ENCODE results near the gene TYK2. TPM values are rescaled to one million over a fixed set of nuclear protein-coding genes. Genes with fewer than 3 reads are reported as not detected.

Gene TYK2
- total RNA-seq, 2 donors from 2014 or later, result 76.3 to 148 TPM

DNA sequence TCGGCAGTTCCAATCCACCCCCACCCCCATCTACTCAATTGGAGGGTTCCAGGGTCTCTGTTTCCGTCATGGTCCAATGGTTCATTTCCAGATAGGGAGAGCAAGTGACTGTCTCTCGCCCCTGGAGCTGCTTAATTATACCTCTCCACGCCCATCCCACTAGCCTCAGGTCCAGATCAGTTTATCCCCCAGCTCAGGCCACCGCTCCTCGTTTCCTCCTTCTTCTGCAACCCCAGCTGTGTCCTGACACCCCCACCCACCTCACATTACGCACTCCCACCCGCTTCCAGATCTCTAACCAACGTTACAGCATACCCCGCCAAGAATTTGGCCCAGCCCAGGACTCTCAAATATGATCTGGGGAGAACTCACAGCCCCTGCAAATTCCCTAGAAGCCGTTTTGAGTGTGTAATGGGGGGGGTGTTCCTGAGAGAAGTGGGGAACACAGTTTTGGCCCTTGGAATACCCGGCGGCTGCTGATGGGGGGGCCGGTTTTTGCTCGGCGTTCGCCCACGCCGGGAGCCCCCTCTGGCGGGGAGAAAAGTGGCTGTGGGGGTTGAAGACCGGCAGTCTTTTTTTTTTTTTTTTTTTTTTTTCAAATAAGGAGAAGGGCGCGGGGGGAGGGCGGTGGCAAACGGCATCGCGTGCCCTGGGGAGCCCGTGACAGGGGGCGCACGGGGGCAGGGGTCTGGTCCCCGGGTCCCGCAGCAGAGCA, 38.3 kb upstream of the TYK2 start:
- Histone ChIP-seq H3K9me3 (no peaks in the 10 kb centered on the region), H3K4me1 (peaks cover 7% of the 10 kb centered on the region), H3K9ac (ENCODE audit: low read depth in 2 of 2, low read length in 2 of 2) (no peak overlapping the region), H3K27me3 (peaks cover 58% of the 10 kb centered on the region), H3K27ac (no peak overlapping the region), H3K36me3 (no peaks in the 10 kb centered on the region), H3K4me3 (no peak overlapping the region)
- intact Hi-C loops (cut with DNase I), result no loop called here
- DNase-seq, result no peak
- TF ChIP-seq, protein P1, sequence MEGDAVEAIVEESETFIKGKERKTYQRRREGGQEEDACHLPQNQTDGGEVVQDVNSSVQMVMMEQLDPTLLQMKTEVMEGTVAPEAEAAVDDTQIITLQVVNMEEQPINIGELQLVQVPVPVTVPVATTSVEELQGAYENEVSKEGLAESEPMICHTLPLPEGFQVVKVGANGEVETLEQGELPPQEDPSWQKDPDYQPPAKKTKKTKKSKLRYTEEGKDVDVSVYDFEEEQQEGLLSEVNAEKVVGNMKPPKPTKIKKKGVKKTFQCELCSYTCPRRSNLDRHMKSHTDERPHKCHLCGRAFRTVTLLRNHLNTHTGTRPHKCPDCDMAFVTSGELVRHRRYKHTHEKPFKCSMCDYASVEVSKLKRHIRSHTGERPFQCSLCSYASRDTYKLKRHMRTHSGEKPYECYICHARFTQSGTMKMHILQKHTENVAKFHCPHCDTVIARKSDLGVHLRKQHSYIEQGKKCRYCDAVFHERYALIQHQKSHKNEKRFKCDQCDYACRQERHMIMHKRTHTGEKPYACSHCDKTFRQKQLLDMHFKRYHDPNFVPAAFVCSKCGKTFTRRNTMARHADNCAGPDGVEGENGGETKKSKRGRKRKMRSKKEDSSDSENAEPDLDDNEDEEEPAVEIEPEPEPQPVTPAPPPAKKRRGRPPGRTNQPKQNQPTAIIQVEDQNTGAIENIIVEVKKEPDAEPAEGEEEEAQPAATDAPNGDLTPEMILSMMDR (IDR thresholded peaks at IDR 0.05), result no peak

DNA sequence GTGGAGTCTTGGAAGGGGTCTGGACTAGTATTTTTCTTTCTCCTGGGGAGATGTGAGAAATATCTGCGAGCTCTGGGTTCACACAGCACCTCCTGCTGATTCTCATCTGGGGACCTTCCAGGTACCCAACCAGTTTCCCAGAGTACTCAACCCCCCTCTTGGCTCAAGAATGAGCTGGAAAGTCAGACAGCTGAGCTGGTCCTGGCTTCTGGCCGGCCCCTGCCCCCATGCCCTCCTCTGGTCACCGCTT, 37.8 kb upstream of the TYK2 start:
- TF ChIP-seq, protein P1 (IDR thresholded peaks at IDR 0.05), result no peak
- intact Hi-C loops (cut with DNase I), result no loop called here
- peaks cover 7% of the 10 kb centered on the region for H3K4me1 ChIP-seq
- H3K9ac ChIP-seq (ENCODE audit: low read depth in 2 of 2, low read length in 2 of 2), result no peak overlapping the region
- peaks cover 58% of the 10 kb centered on the region for H3K27me3 ChIP-seq
- H3K9me3 ChIP-seq, result no peaks in the 10 kb centered on the region
- H3K27ac ChIP-seq, result no peak overlapping the region
- H3K36me3 ChIP-seq, result no peaks in the 10 kb centered on the region
- H3K4me3 ChIP-seq, result no peak overlapping the region
- DNase-seq, result no peak

DNA sequence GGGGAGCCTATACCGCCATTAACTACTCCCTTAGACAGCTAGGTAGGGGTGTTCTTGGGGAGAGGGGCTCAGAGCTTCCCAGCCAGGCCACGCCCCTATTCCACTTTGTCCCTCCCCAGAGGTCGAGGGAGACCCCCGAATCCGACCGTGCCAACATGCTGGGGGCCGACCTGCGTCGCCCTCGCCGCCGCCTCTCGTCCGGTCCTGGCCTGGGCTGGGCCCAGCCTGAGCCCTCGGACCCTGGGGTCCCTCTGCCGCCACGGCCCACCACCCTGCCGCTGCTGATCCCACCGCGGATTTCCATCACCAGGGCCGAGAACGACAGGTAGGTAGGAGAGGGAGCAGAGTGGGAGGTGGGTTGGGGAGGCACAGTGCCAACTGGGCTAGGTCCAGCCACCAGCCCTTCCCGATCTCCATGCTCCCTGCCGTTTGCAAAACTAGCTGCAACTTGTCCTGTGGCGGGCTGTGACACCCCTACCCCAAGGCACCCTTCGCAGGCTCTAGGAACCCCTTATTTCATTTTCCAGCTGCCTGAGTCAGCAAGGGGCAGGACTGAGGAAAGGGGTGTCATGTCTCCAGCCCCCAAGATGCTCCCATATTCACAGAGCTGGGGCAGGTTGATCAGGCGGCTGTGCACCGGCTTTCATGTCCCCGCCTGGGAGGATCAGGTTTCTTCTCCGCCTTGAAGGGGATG, 37.3 kb upstream of the TYK2 start:
- TF ChIP-seq, protein P1 (IDR thresholded peaks at IDR 0.05), result no peak
- intact Hi-C loops (cut with DNase I), result no loop called here
- H3K36me3 ChIP-seq, result no peaks in the 10 kb centered on the region
- H3K9ac ChIP-seq (ENCODE audit: low read depth in 2 of 2, low read length in 2 of 2), result peak overlapping the region in 1 of 2 donors; percentile 24
- H3K27me3 ChIP-seq, result peaks cover 54% of the 10 kb centered on the region
- H3K27ac ChIP-seq, result no peak overlapping the region
- H3K9me3 ChIP-seq, result no peaks in the 10 kb centered on the region
- H3K4me1 ChIP-seq, result peaks cover 7% of the 10 kb centered on the region
- DNase-seq, result no peak
- no peak overlapping the region for H3K4me3 ChIP-seq

DNA sequence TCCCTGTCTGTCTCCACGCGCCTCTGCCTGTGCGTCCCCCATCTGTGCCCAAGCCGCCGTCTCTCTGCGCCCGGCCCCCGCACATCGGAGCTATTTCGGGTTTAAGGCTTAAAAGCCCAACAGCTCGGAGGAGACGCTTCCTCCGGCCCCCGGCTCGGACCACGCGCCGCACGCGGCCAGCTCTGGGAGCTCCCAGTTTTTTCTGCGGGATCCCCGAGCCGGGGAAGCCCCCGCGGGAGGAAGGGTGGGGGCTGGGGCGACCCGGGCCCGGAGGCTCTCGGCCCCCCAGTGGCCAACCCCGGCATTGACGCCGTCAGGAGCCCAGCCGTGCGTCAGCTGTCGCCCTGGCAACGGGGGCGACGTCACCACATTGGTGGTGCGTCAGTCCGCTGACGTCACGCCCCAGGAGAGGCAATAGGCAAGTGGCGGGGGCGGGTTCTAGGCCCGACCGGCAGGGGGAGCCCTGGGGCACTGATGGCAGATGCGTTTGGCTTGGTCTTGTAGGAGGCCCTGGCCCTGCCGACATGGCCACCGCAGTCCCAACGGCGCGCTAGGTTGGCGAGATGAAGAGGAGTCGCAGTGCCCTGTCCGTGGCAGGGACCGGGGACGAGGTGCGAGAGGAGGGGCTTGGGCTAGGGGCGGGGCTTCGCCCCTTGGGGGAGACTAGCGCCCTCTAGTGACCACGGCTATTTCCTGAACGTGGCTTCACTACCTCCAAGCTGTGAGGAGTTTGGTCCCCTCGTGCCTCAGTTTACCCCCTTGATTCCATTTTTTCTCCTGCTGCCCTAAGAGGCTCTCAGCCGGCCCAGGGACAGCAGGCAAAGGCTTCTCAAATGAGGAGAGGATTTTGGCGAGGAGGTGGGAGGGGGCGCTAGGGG, 36.2 kb upstream of the TYK2 start:
- peak overlapping the region; percentile 35 for H3K4me3 ChIP-seq
- peaks cover 44% of the 10 kb centered on the region for H3K27me3 ChIP-seq
- no peaks in the 10 kb centered on the region for H3K9me3 ChIP-seq
- no peaks in the 10 kb centered on the region for H3K36me3 ChIP-seq
- intact Hi-C loops (cut with DNase I), result no loop called here
- H3K27ac ChIP-seq, result no peak overlapping the region
- H3K4me1 ChIP-seq, result peaks cover 7% of the 10 kb centered on the region
- peak; percentile 84 for DNase-seq
- TF ChIP-seq, protein P1 (IDR thresholded peaks at IDR 0.05), result peak; percentile 93
- H3K9ac ChIP-seq (ENCODE audit: low read depth in 2 of 2, low read length in 2 of 2), result peak overlapping the region in 1 of 2 donors; percentile 51

DNA sequence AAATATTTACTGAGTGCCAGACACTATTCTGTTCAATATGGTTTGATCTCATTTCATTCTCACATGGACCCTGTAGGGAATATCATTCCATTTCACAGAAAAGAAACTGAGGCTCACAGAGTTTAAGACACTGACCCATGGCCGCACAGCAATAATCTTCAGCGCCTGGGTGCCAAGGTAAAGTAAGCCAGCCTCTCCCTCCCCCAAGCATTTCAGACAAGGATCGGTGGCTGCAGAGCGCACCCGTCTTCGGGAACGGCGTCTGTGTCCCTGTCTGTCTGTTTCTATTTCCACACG, 35.7 kb upstream of the TYK2 start:
- DNase-seq, result no peak
- Histone ChIP-seq H3K4me3 (peak overlapping the region; percentile 35), H3K27me3 (peaks cover 39% of the 10 kb centered on the region), H3K27ac (no peak overlapping the region), H3K9ac (ENCODE audit: low read depth in 2 of 2, low read length in 2 of 2) (peak overlapping the region in 1 of 2 donors; percentile 51), H3K9me3 (no peaks in the 10 kb centered on the region), H3K36me3 (no peaks in the 10 kb centered on the region), H3K4me1 (peaks cover 7% of the 10 kb centered on the region)
- intact Hi-C loops (cut with DNase I), result no loop called here
- TF ChIP-seq, protein P1 (IDR thresholded peaks at IDR 0.05), result no peak

Measured in colonic mucosa (tissue), 4 donors.